ENCODE measurements around the gene JAKMIP3. TPM values are rescaled to one million over a fixed set of nuclear protein-coding genes. Genes with fewer than 3 reads are reported as not detected.
A peak's percentile ranks its signal among the peaks of the same experiment; 100 is the strongest.

The JAKMIP3 gene
- polyA plus RNA-seq, 4 donors = 0.06 to 0.21 TPM; not detected in 2

DNA sequence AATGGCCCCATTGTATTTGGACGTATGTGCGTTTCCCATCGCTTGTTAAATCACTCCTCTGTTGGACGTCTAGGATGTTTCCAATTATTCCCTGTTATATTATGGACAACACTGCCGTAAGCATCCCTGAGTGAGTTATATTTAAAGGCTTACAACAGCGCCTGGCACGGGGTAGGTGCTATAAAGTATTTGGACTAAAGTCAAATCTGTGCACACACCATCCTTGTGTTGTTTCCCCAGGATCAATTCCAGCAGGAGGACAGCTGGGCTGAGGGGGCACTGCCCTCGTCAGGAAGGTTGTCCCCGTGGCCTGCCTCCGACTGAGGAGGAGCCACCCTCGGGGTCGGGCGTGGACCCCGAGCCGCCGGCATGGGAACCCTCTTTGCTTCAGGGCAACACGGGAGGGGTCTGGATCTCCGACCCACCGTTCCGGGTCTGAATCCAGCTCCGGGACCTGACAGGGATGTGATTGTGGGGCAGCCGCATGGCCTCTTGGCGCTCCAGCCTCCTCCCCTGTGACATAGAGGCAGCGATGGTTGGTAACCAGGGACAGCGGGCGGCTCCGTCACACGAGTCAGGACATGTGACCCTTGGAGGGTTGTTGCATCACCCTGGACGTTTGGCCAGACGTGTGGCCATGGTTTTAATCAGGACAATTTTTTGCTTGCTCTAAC lies 1.5 kb upstream of the JAKMIP3 start:
- FAIRE-seq = no peak
- Histone ChIP-seq H3K36me3 (ENCODE audit: control insufficient read depth in 3 of 3, insufficient read depth in 2 of 3, low read depth in 1 of 3, low read length in 3 of 3) (no peaks in the 10 kb centered on the region), H3K9me3 (ENCODE audit: control insufficient read depth in 2 of 2, insufficient read depth in 1 of 2, low read depth in 1 of 2, low read length in 1 of 2) (no peaks in the 10 kb centered on the region), H3K4me1 (ENCODE audit: control insufficient read depth in 3 of 3, insufficient read depth in 2 of 3, low read depth in 1 of 3, low read length in 2 of 3) (no peaks in the 10 kb centered on the region), H3K27me3 (ENCODE audit: control insufficient read depth in 3 of 3, insufficient read depth in 3 of 3, low read length in 3 of 3) (no peaks in the 10 kb centered on the region), H3K27ac (ENCODE audit: low read depth in 1 of 3, low read length in 2 of 3) (no peak overlapping the region), H3K4me3 (ENCODE audit: low read depth in 1 of 3, low read length in 3 of 3) (no peak overlapping the region)
- DNase-seq = no peak
- WGBS, 3 donors = 85 to 87% (median 86%) methylated on average over 29 to 30 of the region's 30 CpGs

DNA sequence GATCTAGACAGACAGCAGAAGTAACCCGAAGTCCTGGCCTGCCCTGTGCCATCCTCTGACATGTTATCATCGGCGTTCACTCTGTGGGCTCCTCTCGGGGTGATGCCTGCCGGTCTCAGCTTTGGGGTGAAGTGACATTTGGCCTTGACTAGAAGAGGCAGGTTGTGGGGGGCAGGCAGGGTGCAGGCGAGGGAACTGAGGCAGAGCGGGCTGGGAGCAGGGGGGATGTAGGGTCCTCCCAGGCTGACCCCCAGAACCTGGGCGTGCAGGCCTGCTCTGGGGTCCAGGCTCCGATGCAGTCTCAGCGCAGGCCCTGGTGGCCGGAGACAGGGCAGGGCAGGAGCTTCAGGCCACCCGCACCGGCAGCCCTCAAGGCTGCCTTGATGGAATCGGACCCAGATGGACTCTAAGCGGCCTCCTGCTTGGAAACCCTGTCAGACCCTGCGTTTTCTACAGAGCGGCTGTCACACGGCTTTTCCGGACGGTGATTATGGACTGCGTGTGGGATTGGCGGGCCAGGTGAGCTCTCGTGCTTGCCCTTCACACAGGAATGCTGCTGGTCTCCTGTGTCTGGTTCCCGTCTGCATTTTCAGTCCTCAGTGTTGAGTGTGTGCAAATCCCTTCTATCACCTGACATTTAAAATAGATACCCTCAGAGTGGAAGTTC lies 842 bp upstream of the JAKMIP3 start:
- no peak for FAIRE-seq
- Histone ChIP-seq H3K27ac (ENCODE audit: low read depth in 1 of 3, low read length in 2 of 3) (no peak overlapping the region), H3K27me3 (ENCODE audit: control insufficient read depth in 3 of 3, insufficient read depth in 3 of 3, low read length in 3 of 3) (no peaks in the 10 kb centered on the region), H3K4me3 (ENCODE audit: low read depth in 1 of 3, low read length in 3 of 3) (no peak overlapping the region), H3K9me3 (ENCODE audit: control insufficient read depth in 2 of 2, insufficient read depth in 1 of 2, low read depth in 1 of 2, low read length in 1 of 2) (no peaks in the 10 kb centered on the region), H3K4me1 (ENCODE audit: control insufficient read depth in 3 of 3, insufficient read depth in 2 of 3, low read depth in 1 of 3, low read length in 2 of 3) (no peaks in the 10 kb centered on the region), H3K36me3 (ENCODE audit: control insufficient read depth in 3 of 3, insufficient read depth in 2 of 3, low read depth in 1 of 3, low read length in 3 of 3) (no peaks in the 10 kb centered on the region)
- 85 to 87% (median 86%) methylated on average over 24 of the region's 24 CpGs for WGBS, 3 donors
- DNase-seq = no peak

DNA sequence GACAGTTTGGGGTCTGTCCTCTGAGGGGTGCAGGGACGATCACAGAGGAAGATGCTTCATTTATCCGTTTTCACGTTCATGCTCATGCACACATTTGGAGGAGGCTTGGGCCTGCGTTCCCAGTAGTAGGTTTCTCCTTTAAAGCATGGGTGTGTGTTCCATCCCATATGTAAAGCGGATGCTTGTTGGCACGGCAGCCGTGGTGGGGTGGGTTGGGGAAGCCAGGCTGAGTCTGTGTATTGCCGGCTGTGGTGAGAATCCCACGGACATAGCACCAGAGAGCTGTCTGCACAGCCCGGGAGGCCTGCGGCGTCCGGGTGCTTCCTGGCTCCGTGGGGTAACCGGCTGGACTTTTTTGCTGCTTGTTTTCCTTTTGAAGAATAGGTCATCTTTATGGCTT lies 440 bp downstream of the JAKMIP3 start:
- DNase-seq (peak in 1 of 2 donors; percentile 5), FAIRE-seq (no peak)
- H3K36me3 ChIP-seq (ENCODE audit: control insufficient read depth in 3 of 3, insufficient read depth in 2 of 3, low read depth in 1 of 3, low read length in 3 of 3) = no peaks in the 10 kb centered on the region
- H3K4me3 ChIP-seq (ENCODE audit: low read depth in 1 of 3, low read length in 3 of 3) = peak overlapping the region in 1 of 3 donors; percentile 28
- H3K27ac ChIP-seq (ENCODE audit: low read depth in 1 of 3, low read length in 2 of 3) = no peak overlapping the region
- H3K9me3 ChIP-seq (ENCODE audit: control insufficient read depth in 2 of 2, insufficient read depth in 1 of 2, low read depth in 1 of 2, low read length in 1 of 2) = no peaks in the 10 kb centered on the region
- 51 to 62% (median 55%) methylated on average over 15 of the region's 15 CpGs for WGBS, 3 donors
- no peaks in the 10 kb centered on the region for H3K4me1 ChIP-seq (ENCODE audit: control insufficient read depth in 3 of 3, insufficient read depth in 2 of 3, low read depth in 1 of 3, low read length in 2 of 3)
- no peaks in the 10 kb centered on the region for H3K27me3 ChIP-seq (ENCODE audit: control insufficient read depth in 3 of 3, insufficient read depth in 3 of 3, low read length in 3 of 3)

DNA sequence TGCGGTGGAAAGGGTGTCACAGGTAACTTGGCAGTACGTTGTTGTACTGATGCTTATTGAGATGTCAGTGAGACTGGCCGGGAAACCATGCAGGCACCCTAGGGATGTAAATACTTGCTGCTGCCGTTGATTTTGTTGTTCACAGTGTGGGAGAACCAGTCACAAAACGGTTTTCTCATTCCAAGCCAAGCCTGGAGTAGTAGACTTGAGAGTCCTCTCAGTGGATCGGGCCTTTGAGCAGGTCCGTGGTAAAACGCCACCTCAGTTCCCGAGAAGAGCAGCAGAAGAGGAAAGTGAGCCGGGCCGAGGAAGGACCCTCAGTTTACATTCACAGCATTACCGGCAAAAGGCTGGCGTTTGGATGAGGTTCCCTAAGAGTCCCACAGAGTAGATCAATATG lies 1.1 kb downstream of the JAKMIP3 start:
- Histone ChIP-seq H3K27ac (ENCODE audit: low read depth in 1 of 3, low read length in 2 of 3) (no peak overlapping the region), H3K4me1 (ENCODE audit: control insufficient read depth in 3 of 3, insufficient read depth in 2 of 3, low read depth in 1 of 3, low read length in 2 of 3) (no peaks in the 10 kb centered on the region), H3K36me3 (ENCODE audit: control insufficient read depth in 3 of 3, insufficient read depth in 2 of 3, low read depth in 1 of 3, low read length in 3 of 3) (no peaks in the 10 kb centered on the region), H3K9me3 (ENCODE audit: control insufficient read depth in 2 of 2, insufficient read depth in 1 of 2, low read depth in 1 of 2, low read length in 1 of 2) (no peaks in the 10 kb centered on the region), H3K4me3 (ENCODE audit: low read depth in 1 of 3, low read length in 3 of 3) (no peak overlapping the region), H3K27me3 (ENCODE audit: control insufficient read depth in 3 of 3, insufficient read depth in 3 of 3, low read length in 3 of 3) (no peaks in the 10 kb centered on the region)
- whole genome bisulfite sequencing, 3 donors = 89 to 90% (median 90%) methylated on average over 13 of the region's 13 CpGs
- FAIRE-seq (no peak), DNase-seq (no peak)

DNA sequence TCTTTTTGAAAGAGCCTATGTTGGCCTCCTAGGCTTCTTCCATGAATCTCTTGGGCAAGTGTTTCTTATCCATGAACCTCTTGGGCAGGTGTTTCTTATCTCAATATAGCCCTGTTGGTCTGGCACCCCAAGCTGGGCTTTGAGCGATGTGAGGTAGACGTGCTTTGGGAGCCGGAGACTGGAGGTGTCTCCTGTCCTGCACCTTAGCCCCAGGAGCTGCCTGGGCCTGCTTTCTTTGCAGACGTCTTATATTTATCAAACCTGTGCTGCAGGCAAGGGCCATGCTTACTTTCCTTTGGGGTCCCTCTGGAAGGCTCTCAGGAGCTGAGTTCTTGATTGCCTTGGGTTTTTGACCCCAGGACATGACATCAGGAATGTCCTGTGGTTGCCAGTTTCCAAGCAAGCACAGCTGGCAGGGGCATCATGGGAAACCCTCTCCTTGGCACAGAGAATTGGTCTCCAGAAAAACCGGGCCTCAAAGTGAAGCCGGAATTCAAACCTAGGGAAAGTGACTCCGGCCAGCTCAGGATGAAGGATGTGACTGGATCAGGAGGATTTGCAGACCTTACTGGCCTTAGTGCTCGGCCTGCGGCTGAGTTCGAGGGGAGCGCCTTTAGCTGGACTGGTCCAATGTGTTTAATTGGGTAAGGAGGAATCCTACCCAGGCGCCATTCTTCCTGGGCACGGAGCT lies 2.8 kb downstream of the JAKMIP3 start:
- peaks cover 0 to 2% of the 10 kb centered on the region in 2 donors for H3K9me3 ChIP-seq (ENCODE audit: control insufficient read depth in 2 of 2, insufficient read depth in 1 of 2, low read depth in 1 of 2, low read length in 1 of 2)
- 88 to 93% (median 92%) methylated on average over 13 of the region's 13 CpGs for WGBS, 3 donors
- H3K36me3 ChIP-seq (ENCODE audit: control insufficient read depth in 3 of 3, insufficient read depth in 2 of 3, low read depth in 1 of 3, low read length in 3 of 3) = no peaks in the 10 kb centered on the region
- no peaks in the 10 kb centered on the region for H3K4me1 ChIP-seq (ENCODE audit: control insufficient read depth in 3 of 3, insufficient read depth in 2 of 3, low read depth in 1 of 3, low read length in 2 of 3)
- no peak for FAIRE-seq
- no peak overlapping the region for H3K27ac ChIP-seq (ENCODE audit: low read depth in 1 of 3, low read length in 2 of 3)
- H3K27me3 ChIP-seq (ENCODE audit: control insufficient read depth in 3 of 3, insufficient read depth in 3 of 3, low read length in 3 of 3) = no peaks in the 10 kb centered on the region
- DNase-seq = no peak
- H3K4me3 ChIP-seq (ENCODE audit: low read depth in 1 of 3, low read length in 3 of 3) = no peak overlapping the region

DNA sequence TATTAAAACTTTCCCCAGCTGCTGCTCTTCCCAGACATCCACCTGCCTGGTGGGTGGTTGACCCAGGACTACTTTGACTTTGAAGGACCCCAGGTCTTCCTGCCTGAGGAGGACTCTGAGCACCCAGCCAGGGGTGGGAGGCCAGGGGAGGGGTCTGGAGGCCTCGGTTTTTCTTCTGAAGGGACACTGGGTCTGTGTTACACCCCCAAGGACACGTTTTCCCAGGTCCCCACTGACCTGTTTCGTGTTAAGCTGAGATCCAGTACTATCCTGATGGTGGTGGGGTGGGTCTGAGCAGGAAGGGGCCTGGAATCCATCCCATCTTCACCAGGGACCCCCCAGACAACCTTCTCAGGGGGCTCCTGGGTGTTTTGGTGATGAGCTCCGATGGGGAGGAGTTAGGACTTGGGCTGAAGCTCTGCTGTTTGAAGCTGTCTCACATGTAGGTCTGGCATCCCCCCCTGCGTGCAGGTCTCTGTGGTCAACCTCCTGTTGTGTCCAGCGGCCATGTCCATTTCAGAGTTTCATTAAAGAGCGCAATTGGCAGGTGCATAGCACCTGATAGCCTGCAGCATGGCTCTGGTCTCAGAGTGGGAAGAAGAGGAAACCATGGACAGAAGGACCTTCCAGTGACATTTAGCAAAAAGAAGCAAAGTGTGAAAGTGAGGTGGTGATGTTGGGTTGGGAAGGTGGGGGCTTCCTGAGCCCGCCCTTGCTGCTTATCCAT lies 3.5 kb downstream of the JAKMIP3 start:
- DNase-seq (no peak), FAIRE-seq (no peak)
- 65 to 75% (median 71%) methylated on average over 8 of the region's 8 CpGs for WGBS, 3 donors
- Histone ChIP-seq H3K27ac (ENCODE audit: low read depth in 1 of 3, low read length in 2 of 3) (no peak overlapping the region), H3K4me3 (ENCODE audit: low read depth in 1 of 3, low read length in 3 of 3) (no peak overlapping the region), H3K36me3 (ENCODE audit: control insufficient read depth in 3 of 3, insufficient read depth in 2 of 3, low read depth in 1 of 3, low read length in 3 of 3) (no peaks in the 10 kb centered on the region), H3K9me3 (ENCODE audit: control insufficient read depth in 2 of 2, insufficient read depth in 1 of 2, low read depth in 1 of 2, low read length in 1 of 2) (peaks cover 0 to 2% of the 10 kb centered on the region in 2 donors), H3K4me1 (ENCODE audit: control insufficient read depth in 3 of 3, insufficient read depth in 2 of 3, low read depth in 1 of 3, low read length in 2 of 3) (no peaks in the 10 kb centered on the region), H3K27me3 (ENCODE audit: control insufficient read depth in 3 of 3, insufficient read depth in 3 of 3, low read length in 3 of 3) (no peaks in the 10 kb centered on the region)

DNA sequence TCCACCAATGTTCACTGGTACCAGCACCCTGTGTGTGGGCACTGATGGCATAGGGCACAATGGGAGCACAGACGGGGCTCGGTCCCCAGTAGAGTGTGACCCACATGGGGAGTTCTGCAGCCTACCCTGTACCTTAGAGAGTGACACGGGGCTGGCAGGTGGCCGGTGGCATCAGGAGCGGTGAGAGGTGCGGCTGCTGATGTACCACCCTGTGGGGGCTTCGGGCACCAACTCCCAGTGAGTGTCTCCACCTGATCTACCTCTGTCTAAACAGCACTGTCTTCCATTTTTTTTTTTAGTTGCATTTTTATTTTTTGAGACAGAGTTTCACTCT lies 4.1 kb downstream of the JAKMIP3 start:
- DNase-seq = no peak

DNA sequence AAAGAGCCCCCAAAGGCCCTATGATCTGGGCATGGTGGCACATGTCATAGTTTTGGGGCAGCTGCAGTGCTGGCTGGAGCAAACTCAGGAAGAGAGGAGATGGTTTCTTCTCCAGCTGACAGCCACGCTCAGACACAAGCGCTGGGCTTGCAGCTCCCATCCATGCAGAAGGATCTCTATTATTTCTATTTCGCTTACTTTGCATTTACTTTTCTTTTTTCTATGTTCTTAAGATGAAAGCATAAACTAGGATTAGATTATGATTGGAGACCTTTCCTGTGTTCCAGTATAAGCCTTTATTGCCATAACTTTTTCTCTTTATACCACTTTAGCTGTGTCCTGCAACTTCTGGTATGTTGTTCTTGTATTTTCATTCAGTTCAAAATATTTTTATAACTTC lies 5.0 kb downstream of the JAKMIP3 start:
- H3K9me3 ChIP-seq (ENCODE audit: control insufficient read depth in 2 of 2, insufficient read depth in 1 of 2, low read depth in 1 of 2, low read length in 1 of 2) = peaks cover 0 to 2% of the 10 kb centered on the region in 2 donors
- no peak overlapping the region for H3K27ac ChIP-seq (ENCODE audit: low read depth in 1 of 3, low read length in 2 of 3)
- H3K27me3 ChIP-seq (ENCODE audit: control insufficient read depth in 3 of 3, insufficient read depth in 3 of 3, low read length in 3 of 3) = no peaks in the 10 kb centered on the region
- H3K4me1 ChIP-seq (ENCODE audit: control insufficient read depth in 3 of 3, insufficient read depth in 2 of 3, low read depth in 1 of 3, low read length in 2 of 3) = no peaks in the 10 kb centered on the region
- DNase-seq = no peak
- no peaks in the 10 kb centered on the region for H3K36me3 ChIP-seq (ENCODE audit: control insufficient read depth in 3 of 3, insufficient read depth in 2 of 3, low read depth in 1 of 3, low read length in 3 of 3)
- no peak for FAIRE-seq
- H3K4me3 ChIP-seq (ENCODE audit: low read depth in 1 of 3, low read length in 3 of 3) = no peak overlapping the region
- 68 to 83% (median 71%) methylated on average over 3 of the region's 3 CpGs for WGBS, 3 donors

More for the DNA sequence above, 4.1 kb downstream of the JAKMIP3 start:
- no peaks in the 10 kb centered on the region for H3K4me1 ChIP-seq (ENCODE audit: control insufficient read depth in 3 of 3, insufficient read depth in 2 of 3, low read depth in 1 of 3, low read length in 2 of 3)
- no peak for FAIRE-seq
- H3K27me3 ChIP-seq (ENCODE audit: control insufficient read depth in 3 of 3, insufficient read depth in 3 of 3, low read length in 3 of 3) = no peaks in the 10 kb centered on the region
- H3K9me3 ChIP-seq (ENCODE audit: control insufficient read depth in 2 of 2, insufficient read depth in 1 of 2, low read depth in 1 of 2, low read length in 1 of 2) = peaks cover 0 to 2% of the 10 kb centered on the region in 2 donors
- no peaks in the 10 kb centered on the region for H3K36me3 ChIP-seq (ENCODE audit: control insufficient read depth in 3 of 3, insufficient read depth in 2 of 3, low read depth in 1 of 3, low read length in 3 of 3)
- WGBS, 3 donors = 81 to 88% (median 81%) methylated on average over 7 of the region's 7 CpGs
- H3K4me3 ChIP-seq (ENCODE audit: low read depth in 1 of 3, low read length in 3 of 3) = no peak overlapping the region
- H3K27ac ChIP-seq (ENCODE audit: low read depth in 1 of 3, low read length in 2 of 3) = no peak overlapping the region

Data from small intestine (tissue), 7 donors.